ENCODE data around the gene DENND1C. TPM values are rescaled to one million over a fixed set of nuclear protein-coding genes. Genes with fewer than 3 reads are reported as not detected.
"Not testable (repeated sequence)": the region's sequence is repeated elsewhere in the genome, so short reads cannot be mapped to it uniquely, and the experiment has no call there.

The DENND1C gene
- total RNA-seq, 1 experiment from 2014 or later, result not detected

- DNase-seq (ENCODE audit: low spot score), result no peak
Observed at GRCh38 chr19:6453951-6454565, 27.5 kb downstream of the DENND1C start.

GRCh38 chr19:6452899-6453298, 28.7 kb downstream of the DENND1C start:
- DNase-seq (ENCODE audit: low spot score), result no peak

GRCh38 chr19:6452223-6452614, 29.4 kb downstream of the DENND1C start:
- no peak for DNase-seq (ENCODE audit: low spot score)

- no peak for DNase-seq (ENCODE audit: low spot score)
Observed at GRCh38 chr19:6451583-6452222, 29.9 kb downstream of the DENND1C start.

- DNase-seq (ENCODE audit: low spot score), result no peak
Observed at GRCh38 chr19:6450166-6450565, 31.4 kb downstream of the DENND1C start.

- no peak for DNase-seq (ENCODE audit: low spot score)
Observed at GRCh38 chr19:6448045-6448444, 33.5 kb downstream of the DENND1C start.

- DNase-seq (ENCODE audit: low spot score), result no peak
Observed at GRCh38 chr19:6446452-6446851, 35.1 kb downstream of the DENND1C start.

- DNase-seq (ENCODE audit: low spot score), result no peak
Observed at GRCh38 chr19:6443986-6444385, 37.6 kb downstream of the DENND1C start.

GRCh38 chr19:6442087-6442688, 39.4 kb downstream of the DENND1C start:
- DNase-seq (ENCODE audit: low spot score), result no peak

- DNase-seq (ENCODE audit: low spot score), result no peak
Observed at GRCh38 chr19:6440905-6441304, 40.7 kb downstream of the DENND1C start.

GRCh38 chr19:6439743-6440142, 41.8 kb downstream of the DENND1C start:
- no peak for DNase-seq (ENCODE audit: low spot score)

- DNase-seq (ENCODE audit: low spot score), result no peak
Observed at GRCh38 chr19:6433663-6434062, 47.9 kb downstream of the DENND1C start, which contains the start of gene SLC25A41. Gene SLC25A41, minus strand, starts transcription at chr19:6433763. Its CDS starts 70 bp downstream, at chr19:6433693.

- DNase-seq (ENCODE audit: low spot score), result no peak
Observed at GRCh38 chr19:6433165-6433564, 48.4 kb downstream of the DENND1C start.

GRCh38 chr19:6431891-6432290, 49.7 kb downstream of the DENND1C start:
- no peak for DNase-seq (ENCODE audit: low spot score)

- DNase-seq (ENCODE audit: low spot score), result no peak
Observed at GRCh38 chr19:6429419-6430221, 52.0 kb downstream of the DENND1C start.

GRCh38 chr19:6428692-6429418, 52.7 kb downstream of the DENND1C start:
- DNase-seq (ENCODE audit: low spot score), result not testable (repeated sequence)

- DNase-seq (ENCODE audit: low spot score), result no peak
Observed at GRCh38 chr19:6427131-6427530, 54.5 kb downstream of the DENND1C start.

GRCh38 chr19:6425732-6426620, 55.6 kb downstream of the DENND1C start:
- DNase-seq (ENCODE audit: low spot score), result no peak

GRCh38 chr19:6424939-6425731, 56.5 kb downstream of the DENND1C start:
- DNase-seq (ENCODE audit: low spot score), result peak; percentile 98

Measured in HT-29 (cell line).